ENCODE data around the gene WAC.

DNA sequence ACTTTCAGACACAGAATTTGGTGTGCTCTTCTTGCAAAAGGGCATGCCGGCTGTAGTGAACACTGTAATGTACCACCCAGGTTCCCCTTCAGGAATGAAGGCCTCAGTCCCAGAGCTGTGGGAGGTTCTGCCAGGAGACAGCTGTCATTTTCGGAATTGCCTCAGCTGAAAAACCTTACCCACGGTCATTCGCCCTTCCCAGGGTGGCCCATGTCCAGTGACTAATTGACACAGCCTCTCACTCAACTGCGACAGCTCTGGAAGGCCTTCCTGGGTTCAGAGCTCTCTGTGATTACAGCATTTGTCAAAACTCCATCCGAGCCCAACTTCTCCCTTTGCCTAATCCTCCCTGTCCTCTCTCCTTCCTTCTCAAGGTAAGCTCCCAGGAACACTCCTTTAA is 43.7 kb upstream of the WAC start:
- TF ChIP-seq POLR2AphosphoS5 (IDR thresholded peaks at IDR 0.05) (no peak), POLR2A (IDR thresholded peaks at IDR 0.05) (no peak)
- TF ChIP-seq, protein P1, sequence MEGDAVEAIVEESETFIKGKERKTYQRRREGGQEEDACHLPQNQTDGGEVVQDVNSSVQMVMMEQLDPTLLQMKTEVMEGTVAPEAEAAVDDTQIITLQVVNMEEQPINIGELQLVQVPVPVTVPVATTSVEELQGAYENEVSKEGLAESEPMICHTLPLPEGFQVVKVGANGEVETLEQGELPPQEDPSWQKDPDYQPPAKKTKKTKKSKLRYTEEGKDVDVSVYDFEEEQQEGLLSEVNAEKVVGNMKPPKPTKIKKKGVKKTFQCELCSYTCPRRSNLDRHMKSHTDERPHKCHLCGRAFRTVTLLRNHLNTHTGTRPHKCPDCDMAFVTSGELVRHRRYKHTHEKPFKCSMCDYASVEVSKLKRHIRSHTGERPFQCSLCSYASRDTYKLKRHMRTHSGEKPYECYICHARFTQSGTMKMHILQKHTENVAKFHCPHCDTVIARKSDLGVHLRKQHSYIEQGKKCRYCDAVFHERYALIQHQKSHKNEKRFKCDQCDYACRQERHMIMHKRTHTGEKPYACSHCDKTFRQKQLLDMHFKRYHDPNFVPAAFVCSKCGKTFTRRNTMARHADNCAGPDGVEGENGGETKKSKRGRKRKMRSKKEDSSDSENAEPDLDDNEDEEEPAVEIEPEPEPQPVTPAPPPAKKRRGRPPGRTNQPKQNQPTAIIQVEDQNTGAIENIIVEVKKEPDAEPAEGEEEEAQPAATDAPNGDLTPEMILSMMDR (IDR thresholded peaks at IDR 0.05): no peak
